Fibroblast of lung (primary cell): Measurements from ENCODE around the gene TMEM131. TPM values are rescaled to one million over a fixed set of nuclear protein-coding genes. Genes with fewer than 3 reads are reported as not detected.

ENCODE experiments used
- DNase-seq, 2 donors: peaks; one replicate each; pipeline versions ENCODE4 v3.0.0 to v3.0.0-alpha.2; 2010; ENCODE audit warnings: low read depth in 2 of 2
- H2AFZ ChIP-seq: 2 replicates; pipeline ENCODE4 v1.5.1; 2012; ENCODE audit warnings: low read length, control low read depth, inconsistent platforms
- H3K27ac ChIP-seq: 2 replicates; pipeline ENCODE4 v1.5.1; 2011; ENCODE audit warnings: low read length, control low read depth; ENCODE audit not compliant: insufficient read depth
- H3K27me3 ChIP-seq: 2 replicates; pipeline ENCODE4 v1.5.1; 2011; ENCODE audit warnings: mild to moderate bottlenecking, low read length; ENCODE audit not compliant: control insufficient read depth, insufficient read depth
- H3K36me3 ChIP-seq: 2 replicates; pipeline ENCODE4 v1.5.1; 2011; ENCODE audit warnings: low read length; ENCODE audit not compliant: control insufficient read depth, insufficient read depth
- H3K4me1 ChIP-seq: 2 replicates; pipeline ENCODE4 v1.5.1; 2011; ENCODE audit warnings: low read length; ENCODE audit not compliant: control insufficient read depth, insufficient read depth; ENCODE audit errors: extremely low read depth
- H3K4me2 ChIP-seq: 2 replicates; pipeline ENCODE4 v1.5.1; 2011; ENCODE audit warnings: low read length, control low read depth; ENCODE audit not compliant: insufficient read depth; ENCODE audit errors: extremely low read depth
- H3K4me3 ChIP-seq, 4 experiments: fragments of 200-600 bp in 1 of 4; sonication (generic) in 1 of 4; replicated peaks in 1 of 4; 2 replicates each; pipeline ENCODE4 v1.5.1; 2011 to 2016; ENCODE audit warnings: low read length in 4 of 4, low read depth in 3 of 4, mild to moderate bottlenecking in 3 of 4, control low read depth in 2 of 4, inconsistent platforms in 1 of 4, mixed read lengths in 1 of 4; ENCODE audit not compliant: insufficient read depth in 1 of 4; ENCODE audit errors: control extremely low read depth in 1 of 4
- H3K79me2 ChIP-seq: 2 replicates; pipeline ENCODE4 v1.5.1; 2012; ENCODE audit warnings: mild to moderate bottlenecking, low read length, inconsistent platforms; ENCODE audit not compliant: control insufficient read depth, insufficient read depth
- H3K9ac ChIP-seq: 2 replicates; pipeline ENCODE4 v1.5.1; 2011; ENCODE audit warnings: mild to moderate bottlenecking, low read length, control low read depth; ENCODE audit not compliant: insufficient read depth
- H3K9me3 ChIP-seq: 2 replicates; pipeline ENCODE4 v1.5.1; 2012; ENCODE audit warnings: low read depth, low read length; ENCODE audit not compliant: control insufficient read depth, insufficient read depth
- H4K20me1 ChIP-seq: 2 replicates; pipeline ENCODE4 v1.5.1; 2011; ENCODE audit warnings: low read length; ENCODE audit not compliant: control insufficient read depth, insufficient read depth; ENCODE audit errors: extremely low read depth
- CTCF ChIP-seq, 2 donors: IDR thresholded peaks in 1 of 2; conservative IDR thresholded peaks in 1 of 2; 1 replicate in 1 of 2; 2 replicates in 1 of 2; pipeline ENCODE4 v1.5.1; 2011 to 2012; ENCODE audit warnings: low read length in 2 of 2, control low read depth in 1 of 2, inconsistent platforms in 1 of 2, low read depth in 1 of 2, mild to moderate bottlenecking in 1 of 2
- EZH2 ChIP-seq: IDR thresholded peaks from 2 replicates; pipeline ENCODE4 v1.5.1; 2012; ENCODE audit warnings: low read length, control low read depth, mild to moderate bottlenecking; ENCODE audit errors: missing control alignments
- polyA plus RNA-seq, 2 donors: library from polyadenylated mRNA; depleted of rRNA in 1 of 2; stranded (reverse) in 1 of 2; unstranded in 1 of 2; fragments of >200 nt; gene quantifications; 2 replicates each; pipeline ENCODE4 v1.2.1, GENCODE V29; 2011 to 2012; ENCODE audit warnings: missing spikeins in 1 of 2
- total RNA-seq: library from RNA; depleted of rRNA; stranded (reverse); fragments of >200 nt; gene quantifications from 2 replicates; pipeline ENCODE4 v1.2.1, GENCODE V29; 2014

Gene TMEM131
- total and polyA plus RNA-seq, 2 donors (not counting 1 experiment from before 2014, with no cell fraction given), result 18.1 to 32.4 TPM

DNA sequence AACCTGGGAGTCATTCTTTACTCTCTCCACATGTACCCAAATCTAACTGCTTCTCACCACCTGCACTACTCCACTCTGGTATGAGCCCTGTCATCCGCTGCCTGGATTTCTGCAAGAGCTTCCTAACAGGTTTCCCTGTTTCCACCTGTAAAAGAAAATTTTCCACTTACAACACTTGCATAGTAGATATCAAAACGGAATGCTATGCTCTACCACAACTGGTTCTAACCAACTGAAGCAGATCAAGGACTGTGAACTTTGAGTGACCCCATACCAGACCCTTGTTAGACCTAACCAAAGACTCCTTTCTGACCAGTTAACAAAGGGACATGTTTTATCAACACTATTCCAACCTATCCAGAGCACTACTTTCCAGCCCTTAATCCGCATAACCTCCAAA lies 3.8 kb upstream of the TMEM131 start:
- Histone ChIP-seq H3K36me3 (no peaks in the 10 kb centered on the region), H3K79me2 (peaks cover 7% of the 10 kb centered on the region), H3K4me2 (no peak overlapping the region), H3K9me3 (no peaks in the 10 kb centered on the region), H2AFZ (no peak overlapping the region), H3K27ac (no peak overlapping the region), H3K9ac (no peak overlapping the region), H3K4me1 (no peaks in the 10 kb centered on the region), H3K27me3 (peaks cover 2% of the 10 kb centered on the region), H4K20me1 (no peaks in the 10 kb centered on the region), H3K4me3 (no peak overlapping the region)
- DNase-seq, result no peak
- TF ChIP-seq EZH2 (no peak), CTCF (conservative IDR thresholded peaks at IDR 0.05 in 1 of 2, IDR thresholded peaks at IDR 0.05 in 1 of 2; ENCODE audit: low read depth in 1 of 2, low read length in 2 of 2) (no peak)

DNA sequence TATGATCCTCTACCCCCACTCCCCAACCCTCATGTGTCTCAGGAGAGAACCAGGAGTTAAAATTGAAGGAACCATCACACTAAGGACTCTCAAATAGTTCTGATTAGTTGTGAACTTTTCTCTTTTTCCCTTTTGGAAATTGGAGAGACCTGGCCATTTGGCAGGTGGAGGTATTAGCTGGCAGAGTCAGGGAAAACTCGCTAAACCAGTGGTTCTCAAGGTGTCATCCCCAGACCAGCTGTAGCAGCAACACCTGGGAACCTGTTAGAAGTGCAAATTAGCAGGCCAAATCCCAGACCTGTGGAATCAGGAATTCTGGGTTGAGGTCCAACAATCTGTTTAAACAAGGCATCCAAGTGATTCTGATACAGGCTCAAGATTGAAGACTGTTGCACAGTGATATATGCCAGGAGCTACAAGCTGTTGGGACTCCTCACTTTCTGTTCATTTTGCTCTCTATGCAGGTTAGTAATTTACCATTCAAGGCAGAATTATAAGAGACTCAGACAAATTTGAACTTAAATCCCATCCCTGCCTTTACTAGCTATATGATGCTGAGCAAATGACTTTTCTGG lies 2.8 kb upstream of the TMEM131 start:
- no peak overlapping the region for H3K4me2 ChIP-seq
- no peaks in the 10 kb centered on the region for H3K9me3 ChIP-seq
- no peaks in the 10 kb centered on the region for H4K20me1 ChIP-seq
- H3K4me1 ChIP-seq, result no peaks in the 10 kb centered on the region
- no peak for TF ChIP-seq CTCF (conservative IDR thresholded peaks at IDR 0.05 in 1 of 2, IDR thresholded peaks at IDR 0.05 in 1 of 2; ENCODE audit: low read depth in 1 of 2, low read length in 2 of 2)
- no peak for TF ChIP-seq EZH2
- H3K36me3 ChIP-seq, result no peaks in the 10 kb centered on the region
- H3K4me3 ChIP-seq, result no peak overlapping the region
- H3K27ac ChIP-seq, result no peak overlapping the region
- H3K79me2 ChIP-seq, result peaks cover 17% of the 10 kb centered on the region
- H2AFZ ChIP-seq, result no peak overlapping the region
- no peak for DNase-seq
- H3K9ac ChIP-seq, result no peak overlapping the region
- H3K27me3 ChIP-seq, result peaks cover 2% of the 10 kb centered on the region

GRCh38 chr2:97997784-97998392 lies 2.1 kb upstream of the TMEM131 start:
- Histone ChIP-seq H3K9ac (no peak overlapping the region), H3K27ac (no peak overlapping the region), H3K36me3 (no peaks in the 10 kb centered on the region), H2AFZ (no peak overlapping the region), H3K79me2 (peaks cover 24% of the 10 kb centered on the region), H3K27me3 (peaks cover 2% of the 10 kb centered on the region), H3K4me2 (no peak overlapping the region), H3K9me3 (no peaks in the 10 kb centered on the region), H3K4me1 (no peaks in the 10 kb centered on the region), H4K20me1 (no peaks in the 10 kb centered on the region), H3K4me3 (no peak overlapping the region)
- no peak for DNase-seq
- TF ChIP-seq EZH2 (no peak), CTCF (conservative IDR thresholded peaks at IDR 0.05 in 1 of 2, IDR thresholded peaks at IDR 0.05 in 1 of 2; ENCODE audit: low read depth in 1 of 2, low read length in 2 of 2) (no peak)
